ENCODE results near the gene AMIGO3. TPM values are rescaled to one million over a fixed set of nuclear protein-coding genes. Genes with fewer than 3 reads are reported as not detected.

The AMIGO3 gene
- polyA plus RNA-seq, 1 experiment: not detected

DNA sequence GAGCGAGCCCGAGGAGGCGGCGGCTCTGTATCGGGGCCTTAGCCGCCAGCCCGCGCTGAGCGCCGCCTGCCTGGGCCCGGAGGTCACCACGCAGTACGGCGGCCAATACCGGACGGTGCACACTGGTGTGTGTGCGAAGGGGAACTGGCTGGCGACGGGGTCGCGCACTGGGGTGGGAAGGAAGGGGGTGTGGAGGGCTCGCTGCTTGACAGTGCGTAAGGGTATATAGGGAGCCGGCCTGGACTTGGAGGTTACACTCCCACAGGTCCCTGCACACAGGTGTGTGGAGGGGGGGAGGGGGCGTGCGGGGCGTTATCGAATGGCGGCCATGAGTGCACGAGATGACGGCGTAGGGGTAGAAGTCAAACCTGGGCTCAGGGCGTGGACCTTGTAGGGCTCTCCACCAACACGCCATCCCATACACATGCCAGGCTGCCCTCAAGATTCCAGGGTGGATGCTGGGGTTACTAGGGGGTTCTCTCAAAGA lies 44.9 kb downstream of the AMIGO3 start:
- POLR2A ChIA-PET: no interaction called here
- CTCF ChIA-PET: no interaction called here
- TF ChIP-seq, protein P1, sequence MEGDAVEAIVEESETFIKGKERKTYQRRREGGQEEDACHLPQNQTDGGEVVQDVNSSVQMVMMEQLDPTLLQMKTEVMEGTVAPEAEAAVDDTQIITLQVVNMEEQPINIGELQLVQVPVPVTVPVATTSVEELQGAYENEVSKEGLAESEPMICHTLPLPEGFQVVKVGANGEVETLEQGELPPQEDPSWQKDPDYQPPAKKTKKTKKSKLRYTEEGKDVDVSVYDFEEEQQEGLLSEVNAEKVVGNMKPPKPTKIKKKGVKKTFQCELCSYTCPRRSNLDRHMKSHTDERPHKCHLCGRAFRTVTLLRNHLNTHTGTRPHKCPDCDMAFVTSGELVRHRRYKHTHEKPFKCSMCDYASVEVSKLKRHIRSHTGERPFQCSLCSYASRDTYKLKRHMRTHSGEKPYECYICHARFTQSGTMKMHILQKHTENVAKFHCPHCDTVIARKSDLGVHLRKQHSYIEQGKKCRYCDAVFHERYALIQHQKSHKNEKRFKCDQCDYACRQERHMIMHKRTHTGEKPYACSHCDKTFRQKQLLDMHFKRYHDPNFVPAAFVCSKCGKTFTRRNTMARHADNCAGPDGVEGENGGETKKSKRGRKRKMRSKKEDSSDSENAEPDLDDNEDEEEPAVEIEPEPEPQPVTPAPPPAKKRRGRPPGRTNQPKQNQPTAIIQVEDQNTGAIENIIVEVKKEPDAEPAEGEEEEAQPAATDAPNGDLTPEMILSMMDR (IDR thresholded peaks at IDR 0.05; ENCODE audit: insufficient read depth, low read depth, low read length): 0 out of 2 replicates have a peak, but pooled peaks have one; percentile 6
- DNase-seq (ENCODE audit: low read depth): no peak
- Histone ChIP-seq H3K27me3 (ENCODE audit: control insufficient read depth, insufficient read depth, low read length) (no peaks in the 10 kb centered on the region), H3K4me3 (ENCODE audit: low read depth, low read length) (peak overlapping the region; percentile 79), H3K36me3 (ENCODE audit: control insufficient read depth, insufficient read depth, low read length) (peaks cover 26% of the 10 kb centered on the region)

- ChIA-PET POLR2A (no interaction called here), CTCF (interaction anchor here (5.4 kb wide), 1 partner anchor 135 kb away, joined by 152 read pairs; no protein-coding TSS in a partner anchor)
- TF ChIP-seq, protein P1 (IDR thresholded peaks at IDR 0.05; ENCODE audit: insufficient read depth, low read depth, low read length): no peak
- peaks cover 20% of the 10 kb centered on the region for H3K36me3 ChIP-seq (ENCODE audit: control insufficient read depth, insufficient read depth, low read length)
- H3K27me3 ChIP-seq (ENCODE audit: control insufficient read depth, insufficient read depth, low read length): no peaks in the 10 kb centered on the region
- DNase-seq (ENCODE audit: low read depth): peak; percentile 86
- H3K4me3 ChIP-seq (ENCODE audit: low read depth, low read length): peak within 1 kb of the TSS; percentile 79
These were observed 45.6 kb downstream of the AMIGO3 start, which contains the start of gene APEH for GRCh38 chr3:49673715-49674496. TSS of gene APEH (plus strand) at chr3:49674351. CDS start at chr3:49674402, 51 bp downstream.

DNA sequence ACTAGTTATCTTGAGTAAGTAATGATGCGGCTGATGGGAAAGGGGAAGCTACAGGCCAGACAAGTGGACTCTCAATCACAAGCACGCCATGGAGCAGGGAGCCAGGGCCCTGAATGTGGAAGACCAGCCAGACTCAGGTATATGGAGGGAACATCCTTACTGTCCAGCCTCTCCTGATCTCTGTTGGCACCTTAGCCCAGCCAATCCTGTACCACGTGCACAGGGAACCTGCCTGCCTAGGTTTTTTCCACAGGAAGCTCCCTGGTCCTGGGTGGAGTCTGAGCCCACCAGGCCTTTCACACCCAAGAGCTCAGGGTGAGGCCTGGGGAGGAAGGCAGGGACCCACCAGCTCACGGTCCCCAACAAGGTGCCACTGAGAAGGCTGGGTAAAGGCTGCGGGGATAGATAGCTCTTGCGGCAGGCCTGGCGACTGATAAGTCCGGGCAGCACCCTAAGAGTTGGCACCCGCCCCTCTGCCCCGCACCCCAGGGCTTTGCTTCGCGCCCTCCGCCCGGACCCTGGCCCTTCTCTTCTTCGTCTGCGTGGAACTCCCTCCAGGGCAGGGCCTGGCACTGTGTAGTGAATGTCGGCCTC lies 46.3 kb downstream of the AMIGO3 start:
- CTCF ChIA-PET: interaction anchor here (1.4 to 5.4 kb wide), 3 partner anchors 106 to 173 kb away, joined by 3 to 152 read pairs (median 15); no protein-coding TSS in a partner anchor
- Histone ChIP-seq H3K36me3 (ENCODE audit: control insufficient read depth, insufficient read depth, low read length) (peaks cover 15% of the 10 kb centered on the region), H3K27me3 (ENCODE audit: control insufficient read depth, insufficient read depth, low read length) (no peaks in the 10 kb centered on the region), H3K4me3 (ENCODE audit: low read depth, low read length) (peak overlapping the region; percentile 79)
- no peak for DNase-seq (ENCODE audit: low read depth)
- POLR2A ChIA-PET: interaction anchor here (0.6 kb wide), 2 partner anchors 134 to 501 kb away, joined by 3 read pairs; no protein-coding TSS in a partner anchor
- TF ChIP-seq, protein P1 (IDR thresholded peaks at IDR 0.05; ENCODE audit: insufficient read depth, low read depth, low read length): no peak

- ChIA-PET CTCF (interaction anchor here (0.7 to 5.4 kb wide), 16 partner anchors 8 to 212 kb away, joined by 3 to 152 read pairs (median 5); partner anchors contain the start of genes BSN, INKA1 and UBA7), POLR2A (interaction anchor here (0.5 kb wide), 1 partner anchor 664 kb away, joined by 7 read pairs; no protein-coding TSS in a partner anchor)
- H3K36me3 ChIP-seq (ENCODE audit: control insufficient read depth, insufficient read depth, low read length): peaks cover 5% of the 10 kb centered on the region
- DNase-seq (ENCODE audit: low read depth): no peak
- TF ChIP-seq, protein P1 (IDR thresholded peaks at IDR 0.05; ENCODE audit: insufficient read depth, low read depth, low read length): peak; percentile 89
- H3K4me3 ChIP-seq (ENCODE audit: low read depth, low read length): no peak overlapping the region
- H3K27me3 ChIP-seq (ENCODE audit: control insufficient read depth, insufficient read depth, low read length): 0 out of 2 replicates have a peak, but pooled peaks cover 1% of the 10 kb centered on the region
These were observed 47.9 kb downstream of the AMIGO3 start for GRCh38 chr3:49671291-49672288.
